ENCODE results near the gene FAM222A.

The FAM222A gene

GRCh38 chr12:109710747-109711595 lies 2.7 kb upstream of the FAM222A start:
- no peak for DNase-seq (ENCODE audit: low read depth, low spot score)

GRCh38 chr12:109711596-109712461 lies 1.8 kb upstream of the FAM222A start:
- DNase-seq (ENCODE audit: low read depth, low spot score) = no peak

- DNase-seq (ENCODE audit: low read depth, low spot score) = no peak
Observed at GRCh38 chr12:109714141-109714912, 702 bp downstream of the FAM222A start.

DNA sequence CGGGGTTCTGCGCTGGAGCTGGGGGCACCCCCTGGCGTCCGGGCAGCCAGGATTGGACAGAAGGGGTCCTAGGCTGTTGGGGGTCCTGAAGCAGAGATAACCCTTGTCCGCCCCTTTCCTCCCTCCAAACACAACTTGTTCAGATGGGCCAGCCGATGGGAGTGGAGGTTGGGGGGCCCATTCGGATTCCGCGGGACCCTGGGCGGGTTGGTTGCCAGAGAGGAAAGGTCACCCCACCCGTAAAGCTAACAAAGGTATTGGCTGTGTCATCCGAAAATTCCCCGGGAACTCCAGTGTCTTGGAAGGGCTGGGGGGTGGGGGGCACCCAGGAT lies 1.3 kb downstream of the FAM222A start:
- DNase-seq (ENCODE audit: low read depth, low spot score) = no peak

- no peak for DNase-seq (ENCODE audit: low read depth, low spot score)
Observed at GRCh38 chr12:109715310-109716091, 1.9 kb downstream of the FAM222A start.

DNA sequence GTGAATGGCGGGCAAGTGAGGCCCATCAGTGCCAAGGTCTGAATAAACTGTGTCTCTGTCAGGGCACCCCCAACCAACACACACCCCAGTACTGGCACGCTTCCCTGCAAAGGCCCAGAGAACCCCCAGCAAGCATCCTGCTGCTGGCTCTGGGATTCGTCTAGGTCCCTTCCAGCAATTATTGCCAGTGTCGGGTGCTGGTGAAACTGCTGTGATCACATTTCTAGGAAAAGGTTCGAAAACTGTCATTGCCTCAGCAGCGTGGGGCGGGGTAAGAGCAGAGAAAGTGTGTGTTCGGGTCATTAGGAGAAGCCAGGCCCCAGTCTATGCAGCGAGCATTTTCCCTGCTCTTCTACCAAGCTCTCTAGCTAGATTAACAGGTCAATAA lies 2.5 kb downstream of the FAM222A start:
- DNase-seq (ENCODE audit: low read depth, low spot score) = no peak

GRCh38 chr12:109716512-109717389 lies 3.1 kb downstream of the FAM222A start:
- DNase-seq (ENCODE audit: low read depth, low spot score) = no peak

DNA sequence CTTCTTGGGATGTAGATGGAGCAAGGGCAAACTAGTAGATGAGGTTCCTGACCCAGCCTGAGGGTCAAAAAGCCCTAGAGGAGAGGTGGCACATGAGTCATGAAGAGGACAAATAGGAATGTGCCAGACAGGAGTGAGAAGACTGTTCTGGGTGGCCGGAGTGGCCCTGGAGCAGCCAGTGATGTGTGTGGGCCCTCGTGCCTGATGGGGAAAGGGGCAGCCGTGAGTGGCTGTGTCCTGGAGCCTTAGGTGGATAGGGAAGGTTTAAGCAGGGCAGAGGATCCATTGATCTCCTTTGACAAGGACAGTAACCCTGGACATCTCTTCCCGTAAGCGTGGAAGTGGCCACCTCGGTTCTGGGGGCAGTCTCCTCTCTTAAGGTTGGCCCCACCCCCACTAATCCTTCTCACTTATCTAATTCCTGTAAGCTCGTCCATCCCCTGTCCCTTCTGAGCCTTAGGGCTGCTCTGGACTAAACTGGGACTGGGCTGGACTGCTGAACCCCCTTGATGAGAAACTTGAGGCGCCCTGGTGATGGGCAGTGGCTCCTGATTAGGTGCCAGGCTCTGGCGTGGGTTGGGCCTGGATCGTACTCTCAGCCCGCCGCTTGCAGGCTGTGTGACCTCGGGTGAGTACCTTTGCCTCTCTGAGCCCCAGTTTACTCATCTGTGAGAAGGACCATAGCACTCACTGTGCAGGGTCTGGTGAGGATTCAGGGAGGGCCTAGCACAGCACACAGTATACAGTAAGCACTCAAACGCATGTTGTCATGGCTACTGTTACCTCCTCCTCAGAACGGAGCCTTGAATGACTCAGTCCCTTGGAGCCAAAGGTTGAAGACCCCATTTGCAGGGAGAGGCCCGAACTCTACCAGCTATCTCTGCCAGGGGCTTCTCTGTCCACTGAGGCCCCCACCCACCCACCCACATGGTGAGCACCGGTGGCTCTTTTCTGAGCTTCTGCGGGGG lies 4.0 kb downstream of the FAM222A start:
- no peak for DNase-seq (ENCODE audit: low read depth, low spot score)

DNA sequence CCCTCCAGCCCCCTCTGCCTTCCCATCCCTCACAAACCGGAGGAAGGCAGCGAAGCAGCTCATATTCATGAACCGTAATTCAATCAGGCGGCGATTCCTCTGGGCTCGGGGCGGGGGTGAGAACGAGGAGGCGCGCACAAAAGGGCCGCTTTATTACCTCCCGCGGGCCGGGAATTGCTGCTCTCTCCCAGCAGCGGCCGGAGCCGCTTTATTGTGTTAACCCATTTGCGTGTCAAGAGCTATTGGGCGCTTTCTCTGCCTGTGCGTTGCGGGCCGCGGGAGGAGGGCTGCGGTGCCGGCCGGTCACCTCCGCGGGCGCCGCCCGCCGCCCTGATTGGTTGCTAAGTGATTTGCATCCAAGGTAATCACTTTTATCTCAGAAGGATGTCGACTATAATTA lies 4.8 kb downstream of the FAM222A start:
- no peak for DNase-seq (ENCODE audit: low read depth, low spot score)

- no peak for DNase-seq (ENCODE audit: low read depth, low spot score)
Observed at GRCh38 chr12:109719123-109720022, 5.7 kb downstream of the FAM222A start.

- DNase-seq (ENCODE audit: low read depth, low spot score) = no peak
Observed at GRCh38 chr12:109720152-109720856, 6.7 kb downstream of the FAM222A start.

DNA sequence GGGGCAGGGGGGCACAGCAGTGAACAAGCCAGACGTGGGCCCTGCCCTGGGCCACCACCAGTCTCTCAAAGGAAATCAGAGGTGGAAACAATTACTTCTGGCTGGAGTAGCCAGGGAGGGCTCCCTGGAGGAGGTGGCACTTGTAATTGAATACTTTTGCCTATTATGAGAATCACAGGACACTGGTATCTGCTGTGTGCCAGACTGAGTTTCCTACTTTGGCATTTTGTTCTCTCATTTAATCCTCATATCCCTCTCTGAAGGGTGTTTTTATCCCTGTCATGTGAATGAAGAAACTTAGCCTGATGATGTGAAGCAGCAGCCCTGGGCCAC lies 7.2 kb downstream of the FAM222A start:
- no peak for DNase-seq (ENCODE audit: low read depth, low spot score)

GRCh38 chr12:109721276-109721675 lies 7.7 kb downstream of the FAM222A start:
- no peak for DNase-seq (ENCODE audit: low read depth, low spot score)

GRCh38 chr12:109722022-109722720 lies 8.5 kb downstream of the FAM222A start:
- DNase-seq (ENCODE audit: low read depth, low spot score) = no peak

DNA sequence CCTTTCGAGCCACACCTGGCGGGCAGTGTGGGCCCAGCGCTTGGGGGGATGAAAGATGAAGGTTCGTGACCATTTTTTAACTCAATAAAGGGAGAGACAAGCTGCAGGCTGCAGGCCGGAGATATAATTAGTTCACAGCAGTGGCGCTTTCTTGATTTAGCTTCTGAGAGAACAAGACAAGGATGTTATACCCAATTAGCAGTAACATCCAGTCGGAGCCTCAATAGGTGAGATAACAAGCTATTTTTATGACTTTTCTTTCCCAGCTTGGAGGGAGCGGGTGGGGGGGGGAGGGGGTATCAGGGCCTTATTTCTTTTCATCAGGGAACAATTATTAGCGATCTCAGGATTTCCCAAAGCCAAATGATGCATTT lies 9.1 kb downstream of the FAM222A start:
- DNase-seq (ENCODE audit: low read depth, low spot score) = no peak

- DNase-seq (ENCODE audit: low read depth, low spot score) = no peak
Observed at GRCh38 chr12:109723311-109723881, 9.8 kb downstream of the FAM222A start.

Measured in iPS DF 19.7 (cell line).